K562 (cell line): ENCODE results near the gene PRMT5.

Experiments used
- NBN ChIP-seq: fragments of 450-650 bp; IDR thresholded peaks from 2 replicates; pipeline ENCODE4 v1.6.1; 2016; ENCODE audit warnings: low read depth, mild to moderate bottlenecking
- SIX5 ChIP-seq, 2 experiments: IDR thresholded peaks; 2 replicates each; pipeline ENCODE4 v1.6.1; 2011; ENCODE audit warnings: low read length in 2 of 2, borderline replicate concordance in 1 of 2, low read depth in 1 of 2, mild to moderate bottlenecking in 1 of 2, moderate library complexity in 1 of 2; ENCODE audit not compliant: insufficient read depth in 1 of 2
- TF ChIP-seq, protein P1 (sequence below), 3 experiments: IDR thresholded peaks in 2 of 3; conservative IDR thresholded peaks in 1 of 3; 2 replicates each; pipeline ENCODE4 v1.5.1; 2011 to 2012; ENCODE audit warnings: low read length in 3 of 3, mild to moderate bottlenecking in 3 of 3, control low read depth in 2 of 3, improper control_type of control experiment in 1 of 3, inconsistent platforms in 1 of 3, low read depth in 1 of 3, mixed read lengths in 1 of 3, moderate library complexity in 1 of 3; ENCODE audit not compliant: insufficient read depth in 2 of 3

DNA sequence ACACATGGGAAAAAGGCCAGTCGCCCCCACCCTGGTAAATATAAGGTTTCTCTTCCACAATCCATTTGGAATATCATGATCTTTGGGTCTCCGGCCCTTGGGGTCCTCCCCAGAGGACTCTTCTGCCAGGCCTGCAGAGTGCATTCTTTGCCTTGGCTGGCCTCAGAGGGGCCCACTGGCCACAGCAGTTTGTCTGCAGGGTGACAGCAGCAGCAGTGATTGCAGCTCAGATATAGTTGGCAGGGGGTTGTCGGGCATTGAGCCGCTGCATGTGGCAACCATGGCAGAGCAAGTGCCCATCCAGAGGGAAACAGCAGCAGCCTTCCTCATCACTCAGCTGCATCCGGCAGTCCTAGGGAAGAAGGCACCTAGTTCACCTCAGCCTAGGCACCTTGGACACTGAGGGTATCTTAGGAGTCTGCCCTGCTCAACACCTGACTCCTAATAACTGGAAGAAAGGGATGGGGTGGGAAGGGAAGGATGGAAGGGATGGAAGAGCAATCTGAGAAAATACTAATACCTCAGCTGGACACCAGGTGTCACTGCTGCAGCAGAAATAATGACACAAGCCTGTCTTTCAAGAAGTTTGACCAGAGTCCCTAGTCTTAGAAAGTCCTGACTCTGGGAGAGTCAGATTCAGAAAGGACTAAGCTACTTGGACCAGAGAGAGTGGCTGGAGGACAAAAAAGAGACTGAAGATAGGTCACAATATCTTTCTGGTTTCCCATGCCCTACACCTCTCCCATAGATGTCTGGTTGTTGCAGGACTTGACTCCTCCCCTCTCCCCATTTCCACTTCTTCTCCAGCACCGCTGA, 44.2 kb upstream of the PRMT5 start:
- TF ChIP-seq NBN: no peak
- no peak for TF ChIP-seq SIX5 (IDR thresholded peaks at IDR 0.05; ENCODE audit: borderline replicate concordance in 1 of 2, insufficient read depth in 1 of 2, low read depth in 1 of 2, low read length in 2 of 2)
- TF ChIP-seq, protein P1, sequence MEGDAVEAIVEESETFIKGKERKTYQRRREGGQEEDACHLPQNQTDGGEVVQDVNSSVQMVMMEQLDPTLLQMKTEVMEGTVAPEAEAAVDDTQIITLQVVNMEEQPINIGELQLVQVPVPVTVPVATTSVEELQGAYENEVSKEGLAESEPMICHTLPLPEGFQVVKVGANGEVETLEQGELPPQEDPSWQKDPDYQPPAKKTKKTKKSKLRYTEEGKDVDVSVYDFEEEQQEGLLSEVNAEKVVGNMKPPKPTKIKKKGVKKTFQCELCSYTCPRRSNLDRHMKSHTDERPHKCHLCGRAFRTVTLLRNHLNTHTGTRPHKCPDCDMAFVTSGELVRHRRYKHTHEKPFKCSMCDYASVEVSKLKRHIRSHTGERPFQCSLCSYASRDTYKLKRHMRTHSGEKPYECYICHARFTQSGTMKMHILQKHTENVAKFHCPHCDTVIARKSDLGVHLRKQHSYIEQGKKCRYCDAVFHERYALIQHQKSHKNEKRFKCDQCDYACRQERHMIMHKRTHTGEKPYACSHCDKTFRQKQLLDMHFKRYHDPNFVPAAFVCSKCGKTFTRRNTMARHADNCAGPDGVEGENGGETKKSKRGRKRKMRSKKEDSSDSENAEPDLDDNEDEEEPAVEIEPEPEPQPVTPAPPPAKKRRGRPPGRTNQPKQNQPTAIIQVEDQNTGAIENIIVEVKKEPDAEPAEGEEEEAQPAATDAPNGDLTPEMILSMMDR (IDR thresholded peaks at IDR 0.05 in 2 of 3, conservative IDR thresholded peaks at IDR 0.05 in 1 of 3; ENCODE audit: insufficient read depth in 2 of 3, low read depth in 1 of 3, low read length in 3 of 3): peak; percentile 81 to 83 (median 81)
